Psoas muscle (tissue), 8 donors: Measurements from ENCODE around the gene ZNF143. TPM values are rescaled to one million over a fixed set of nuclear protein-coding genes. Genes with fewer than 3 reads are reported as not detected.

Experiments used
- ATAC-seq, 4 donors: fragments of 200-7000 bp; cut with Tn5 transposase; one replicate each; pipeline ENCODE4 v1.9.1; 2020; ENCODE audit warnings: moderate library complexity in 3 of 4, mild to moderate bottlenecking in 2 of 4
- DNase-seq, 2 donors: peaks; one replicate each; pipeline ENCODE4 v3.0.0-alpha.2; 2020
- H3K27ac ChIP-seq: fragments of 200-600 bp; one replicate; pipeline ENCODE4 v1.8.0; 2022
- H3K27me3 ChIP-seq, 3 donors: fragments of 200-600 bp in 1 of 3; one replicate each; pipeline versions ENCODE4 v1.6.1 to v1.8.0; 2013 to 2022; ENCODE audit warnings: low read length in 2 of 3, mild to moderate bottlenecking in 2 of 3, moderate library complexity in 1 of 3; ENCODE audit not compliant: insufficient read depth in 3 of 3
- H3K36me3 ChIP-seq, 2 donors: fragments of 200-600 bp in 1 of 2; one replicate each; pipeline versions ENCODE4 v1.6.1 to v1.8.0; 2013 to 2022; ENCODE audit warnings: low read depth in 1 of 2, mild to moderate bottlenecking in 1 of 2, moderate library complexity in 1 of 2; ENCODE audit not compliant: insufficient read depth in 1 of 2
- H3K4me1 ChIP-seq: fragments of 200-600 bp; one replicate; pipeline ENCODE4 v1.8.0; 2022
- H3K4me3 ChIP-seq: fragments of 200-600 bp; one replicate; pipeline ENCODE4 v1.8.0; 2022; ENCODE audit warnings: mild to moderate bottlenecking
- H3K9me3 ChIP-seq: fragments of 200-600 bp; one replicate; pipeline ENCODE4 v1.8.0; 2022
- WGBS, 3 donors: extraction: QIAGEN DNeasy Blood & Tissue Kit; methylation state at CpG; one replicate each; pipeline versions ENCODE4 v1.1.6 to v1.1.7; 2013; 5-methylcytosine and 5-hydroxymethylcytosine counted together
- intact Hi-C, 2 donors: fragments of 100-400 bp; cut with DNase I; formaldehyde crosslinking; loops; one replicate each; pipeline versions ENCODE4 v1.11.0 to v1.14.2; 2022
- polyA plus RNA-seq, 3 donors: library from polyadenylated mRNA; stranded (reverse); fragments of 200-250 nt; gene quantifications; one replicate each; pipeline ENCODE4 v1.2.3, GENCODE V29; 2013
- total RNA-seq, 4 donors: library from RNA; stranded (reverse); fragmentation: NEBNext Ultra II Directional in 2 of 4; extraction: Animal tissue kit (Norgen Biotek cat#: 25700) in 2 of 4; gene quantifications; one replicate each; pipeline versions ENCODE4 v1.2.1 to v1.2.4, GENCODE V29; 2021 to 2023
- TF ChIP-seq, protein P1 (sequence below): fragments of 200-600 bp; IDR thresholded peaks from one replicate; pipeline ENCODE4 v1.8.0; 2022; ENCODE audit warnings: antibody characterized with exemption
- donor health status: healthy with polysubstance abuse.
- donor health status: DM: no; HTN: no; CAD: no; lungs with moderate emphysema.
- donor health status: Bipolar disorder and iron deficiency.
- donor health status: healthy.
- donor health status: DM: yes; HTN: yes; CAD: no.
- donor health status: DM: no; HTN: no; CAD: no.
- donor health status: DM: no; HTN: no; CAD: no.
- donor health status: DM: yes; HTN: yes; CAD: no.

The ZNF143 gene
- total and polyA plus RNA-seq, 7 donors: 21.1 to 27.9 (median 24.4) TPM

DNA sequence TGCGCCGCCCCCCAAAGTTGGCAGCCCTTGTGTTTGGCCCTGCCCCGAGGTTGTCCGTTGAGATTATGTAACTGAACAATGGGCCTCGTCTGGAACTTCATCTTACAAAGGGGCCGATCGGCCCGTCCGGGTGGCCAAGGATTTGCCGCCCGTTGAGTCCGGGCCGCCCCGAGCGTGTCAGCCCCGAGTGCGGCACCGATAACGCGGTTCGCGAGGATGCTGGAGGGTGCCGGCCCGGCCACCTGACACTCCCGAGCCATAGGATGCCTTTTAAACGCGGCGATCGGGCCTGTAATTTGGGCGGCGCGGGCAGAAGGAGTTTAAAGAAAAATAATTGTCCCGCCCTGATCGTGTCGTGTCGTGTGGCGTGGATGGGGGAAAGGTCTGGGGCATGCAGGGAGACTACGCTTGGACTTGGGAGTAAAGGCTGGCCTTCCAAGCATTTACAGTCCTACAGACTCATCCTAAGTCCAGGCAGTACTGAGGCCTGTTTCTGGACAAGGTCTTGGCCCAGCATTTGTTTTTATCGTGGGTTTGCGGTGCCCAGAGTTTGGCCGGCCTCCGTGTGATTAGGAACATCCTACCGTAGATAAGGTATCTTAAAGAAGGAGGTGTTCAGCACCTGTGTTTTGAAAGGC lies 113.9 kb downstream of the ZNF143 start:
- Histone ChIP-seq H3K9me3 (no peaks in the 10 kb centered on the region), H3K27me3 (peaks cover 0 to 4% (median 0%) of the 10 kb centered on the region in 3 donors), H3K4me3 (peak overlapping the region; percentile 78), H3K27ac (peak overlapping the region; percentile 94), H3K36me3 (peaks cover 2 to 29% of the 10 kb centered on the region in 2 donors), H3K4me1 (peaks cover 2% of the 10 kb centered on the region)
- ATAC-seq (no peak), DNase-seq (peak; percentile 27 to 66)
- intact Hi-C loops: loop anchor here (2.0 to 5.0 kb wide), 2 partner anchors 38 kb away; no protein-coding TSS in a partner anchor
- TF ChIP-seq, protein P1, sequence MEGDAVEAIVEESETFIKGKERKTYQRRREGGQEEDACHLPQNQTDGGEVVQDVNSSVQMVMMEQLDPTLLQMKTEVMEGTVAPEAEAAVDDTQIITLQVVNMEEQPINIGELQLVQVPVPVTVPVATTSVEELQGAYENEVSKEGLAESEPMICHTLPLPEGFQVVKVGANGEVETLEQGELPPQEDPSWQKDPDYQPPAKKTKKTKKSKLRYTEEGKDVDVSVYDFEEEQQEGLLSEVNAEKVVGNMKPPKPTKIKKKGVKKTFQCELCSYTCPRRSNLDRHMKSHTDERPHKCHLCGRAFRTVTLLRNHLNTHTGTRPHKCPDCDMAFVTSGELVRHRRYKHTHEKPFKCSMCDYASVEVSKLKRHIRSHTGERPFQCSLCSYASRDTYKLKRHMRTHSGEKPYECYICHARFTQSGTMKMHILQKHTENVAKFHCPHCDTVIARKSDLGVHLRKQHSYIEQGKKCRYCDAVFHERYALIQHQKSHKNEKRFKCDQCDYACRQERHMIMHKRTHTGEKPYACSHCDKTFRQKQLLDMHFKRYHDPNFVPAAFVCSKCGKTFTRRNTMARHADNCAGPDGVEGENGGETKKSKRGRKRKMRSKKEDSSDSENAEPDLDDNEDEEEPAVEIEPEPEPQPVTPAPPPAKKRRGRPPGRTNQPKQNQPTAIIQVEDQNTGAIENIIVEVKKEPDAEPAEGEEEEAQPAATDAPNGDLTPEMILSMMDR: no peak
- WGBS, 3 donors: 1% methylated on average over 43 of the region's 43 CpGs

DNA sequence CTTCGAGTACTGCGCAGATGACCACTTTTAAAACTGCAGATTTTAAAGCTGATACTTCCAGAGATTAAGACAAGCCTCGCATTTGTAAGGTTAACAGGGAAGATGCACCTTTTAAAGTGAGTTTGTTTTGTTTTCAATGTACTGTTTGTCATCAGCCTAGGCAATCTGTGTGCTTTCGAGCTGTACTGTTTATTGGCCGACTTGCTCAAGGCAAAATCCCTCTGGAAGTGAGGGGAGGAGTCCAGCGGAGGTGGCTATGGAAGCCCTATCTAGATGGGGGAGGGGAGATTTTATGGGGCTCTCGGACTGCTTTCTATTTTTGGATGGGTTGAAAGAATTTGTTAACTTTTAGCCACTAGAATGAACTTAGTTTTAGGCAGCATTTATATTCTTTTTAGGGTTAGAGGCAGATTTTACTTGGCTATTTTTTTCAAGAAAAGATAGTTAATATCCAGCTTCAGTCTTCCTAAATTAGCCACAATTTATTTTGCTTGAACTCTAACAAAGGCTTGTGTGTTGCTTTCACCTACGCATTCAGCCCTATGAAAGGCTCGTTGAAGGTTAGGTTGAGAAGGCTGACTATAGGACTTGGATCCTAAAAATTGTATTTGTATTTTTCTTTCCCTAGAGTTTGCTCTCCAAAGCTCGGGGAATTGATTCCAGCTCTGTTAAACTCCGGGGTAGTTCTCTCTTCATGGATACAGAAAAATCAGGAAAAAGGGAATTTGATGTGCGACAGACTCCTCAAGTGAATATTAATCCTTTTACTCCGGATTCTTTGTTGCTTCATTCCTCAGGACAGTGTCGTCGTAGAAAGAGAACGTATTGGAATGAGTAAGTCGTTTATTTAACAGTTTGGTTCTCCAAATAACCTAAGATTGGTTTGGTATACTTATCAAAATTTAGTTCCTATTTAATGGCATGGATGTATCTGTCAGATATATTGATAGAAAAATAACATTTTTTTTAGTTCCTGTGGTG lies 114.7 kb downstream of the ZNF143 start:
- peak in 2 of 4 donors; percentile 26 to 36 for ATAC-seq
- DNase-seq: peak in 1 of 2 donors; percentile 52
- TF ChIP-seq, protein P1: no peak
- H3K4me3 ChIP-seq: peak overlapping the region; percentile 78
- peaks cover 2 to 35% of the 10 kb centered on the region in 2 donors for H3K36me3 ChIP-seq
- H3K27ac ChIP-seq: peak overlapping the region; percentile 94
- WGBS, 3 donors: 10 to 14% (median 10%) methylated on average over 17 of the region's 17 CpGs
- intact Hi-C loops: loop anchor here in 1 of 2 donors (2.0 kb wide), 1 partner anchor 37 kb away; no protein-coding TSS in a partner anchor
- H3K27me3 ChIP-seq: peaks cover 0 to 4% (median 0%) of the 10 kb centered on the region in 3 donors
- H3K9me3 ChIP-seq: no peaks in the 10 kb centered on the region
- peaks cover 2% of the 10 kb centered on the region for H3K4me1 ChIP-seq

DNA sequence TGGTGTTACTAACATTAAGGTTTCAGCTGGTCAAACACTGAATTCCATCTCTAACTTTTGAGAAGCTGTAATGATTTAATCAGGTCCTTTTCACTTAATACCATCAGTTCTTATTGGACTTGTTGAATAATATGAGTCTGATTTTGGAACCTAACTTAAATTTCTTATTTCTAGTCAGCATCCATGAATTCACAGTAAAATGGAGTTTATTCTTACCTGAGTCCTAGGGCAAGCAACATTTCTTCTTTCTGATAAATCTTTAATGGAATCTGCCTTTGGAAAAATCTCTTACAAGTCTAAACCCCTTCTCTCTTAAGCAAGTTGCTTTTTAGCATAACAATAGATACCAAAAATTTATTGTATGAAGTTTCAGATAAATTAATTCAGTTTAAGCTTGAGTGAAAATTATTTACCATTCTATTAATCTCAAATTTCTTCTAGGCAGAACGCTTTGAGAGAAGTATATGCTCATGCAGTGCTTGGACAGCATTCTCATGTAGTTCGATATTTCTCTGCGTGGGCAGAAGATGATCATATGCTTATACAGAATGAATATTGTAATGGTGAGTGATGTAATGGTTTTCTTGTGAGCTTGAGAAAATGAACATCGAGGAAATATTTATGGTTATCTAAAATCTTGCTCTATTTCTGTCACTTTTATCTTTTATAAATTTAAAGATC lies 116.0 kb downstream of the ZNF143 start:
- intact Hi-C loops: no loop called here
- peaks cover 2 to 45% of the 10 kb centered on the region in 2 donors for H3K36me3 ChIP-seq
- peaks cover 2% of the 10 kb centered on the region for H3K4me1 ChIP-seq

DNA sequence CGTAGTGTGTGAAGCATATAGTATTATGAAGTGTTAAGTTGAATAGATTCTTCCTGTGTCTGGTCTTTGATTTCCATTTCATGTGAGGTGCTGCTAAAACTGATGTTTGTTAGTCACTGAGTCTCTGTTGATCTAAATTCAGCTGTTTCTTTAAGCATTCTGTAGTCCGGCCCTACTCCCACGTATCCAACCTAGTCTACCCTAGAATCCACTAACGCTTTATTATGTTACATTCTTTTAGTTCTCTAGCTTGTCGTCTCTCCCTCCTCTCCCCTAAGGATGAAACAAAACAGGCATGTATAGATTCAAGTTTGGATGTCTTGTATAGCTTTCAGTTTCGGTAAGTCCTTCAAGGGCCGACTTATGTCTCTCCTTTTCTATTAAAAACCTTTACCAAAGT lies 116.7 kb downstream of the ZNF143 start:
- TF ChIP-seq, protein P1: no peak
- intact Hi-C loops: no loop called here
- peaks cover 2 to 52% of the 10 kb centered on the region in 2 donors for H3K36me3 ChIP-seq
- DNase-seq (no peak), ATAC-seq (no peak)
- no peaks in the 10 kb centered on the region for H3K27me3 ChIP-seq
- peaks cover 2% of the 10 kb centered on the region for H3K4me1 ChIP-seq
- WGBS, 3 donors: 54 to 66% (median 54%) methylated on average over 7 of the region's 7 CpGs
- no peaks in the 10 kb centered on the region for H3K9me3 ChIP-seq
- H3K4me3 ChIP-seq: peak overlapping the region; percentile 78
- no peak overlapping the region for H3K27ac ChIP-seq

More for the DNA sequence above, 116.0 kb downstream of the ZNF143 start:
- WGBS, 3 donors: 44 to 58% (median 47%) methylated on average over 4 of the region's 4 CpGs
- DNase-seq (no peak), ATAC-seq (no peak)
- peak overlapping the region; percentile 78 for H3K4me3 ChIP-seq
- TF ChIP-seq, protein P1: no peak
- no peaks in the 10 kb centered on the region for H3K27me3 ChIP-seq
- H3K9me3 ChIP-seq: no peaks in the 10 kb centered on the region
- H3K27ac ChIP-seq: peak overlapping the region; percentile 94

Other genes starting within 250 kb of the ZNF143 start
- 10 to 100 TPM; 27.2 to 45.1 (median 32.3) TPM for gene DENND5A, start 195.7 kb upstream of the ZNF143 start, total RNA-seq
- gene DENND5A, start 195.7 kb upstream of the ZNF143 start, polyA plus RNA-seq: 10 to 100 TPM; 27.4 to 82.1 (median 30.3) TPM
- 10 to 100 TPM; 12.2 to 14.6 (median 13.8) TPM for gene TMEM41B, start 146.4 kb upstream of the ZNF143 start, total RNA-seq
- 10 to 100 TPM in 2 of 3 donors, 1 to 10 TPM in 1; 5.7 to 62.6 (median 18.7) TPM for gene TMEM41B, start 146.4 kb upstream of the ZNF143 start, polyA plus RNA-seq
- 100 to 1,000 TPM; 222 to 355 (median 261) TPM for gene IPO7, start 76.4 kb upstream of the ZNF143 start, total RNA-seq
- gene IPO7, start 76.4 kb upstream of the ZNF143 start, polyA plus RNA-seq: 100 to 1,000 TPM; 110 to 261 (median 247) TPM
- gene WEE1, start 112.7 kb downstream of the ZNF143 start, total RNA-seq: 10 to 100 TPM in 3 of 4 donors, 1 to 10 TPM in 1; 4.8 to 58.6 (median 20.4) TPM
- gene WEE1, start 112.7 kb downstream of the ZNF143 start, polyA plus RNA-seq: 1 to 10 TPM; 4.2 to 8.2 (median 5.3) TPM
- 10 to 100 TPM in 2 of 4 donors, 1 to 10 TPM in 2; 8.2 to 13.3 (median 11.0) TPM for gene SWAP70, start 203.1 kb downstream of the ZNF143 start, total RNA-seq
- 1 to 10 TPM; 4.3 to 5.2 (median 4.5) TPM for gene SWAP70, start 203.1 kb downstream of the ZNF143 start, polyA plus RNA-seq